Ishikawa (cell line): ENCODE data around the gene KLHL25.

Experiments used
- CEBPB ChIP-seq: IDR thresholded peaks from 2 replicates; pipeline ENCODE4 v1.6.1; 2012
- CREB1 ChIP-seq: IDR thresholded peaks from 2 replicates; pipeline ENCODE4 v1.6.1; 2012; ENCODE audit warnings: low read depth
- EGR1 ChIP-seq: IDR thresholded peaks from 2 replicates; pipeline ENCODE4 v1.6.1; 2012
- EP300 ChIP-seq: IDR thresholded peaks from 2 replicates; pipeline ENCODE4 v1.6.1; 2012; ENCODE audit warnings: borderline replicate concordance
- FOXM1 ChIP-seq: IDR thresholded peaks from 2 replicates; pipeline ENCODE4 v1.6.1; 2012; ENCODE audit warnings: low read depth, borderline replicate concordance
- MAX ChIP-seq: IDR thresholded peaks from 2 replicates; pipeline ENCODE4 v1.6.1; 2012
- NFIC ChIP-seq: IDR thresholded peaks from 2 replicates; pipeline ENCODE4 v1.6.1; 2012
- RAD21 ChIP-seq: IDR thresholded peaks from 2 replicates; pipeline ENCODE4 v1.6.1; 2012; ENCODE audit warnings: low read depth
- REST ChIP-seq: IDR thresholded peaks from 2 replicates; pipeline ENCODE4 v1.6.1; 2012; ENCODE audit warnings: low read depth, mild to moderate bottlenecking
- TAF1 ChIP-seq: IDR thresholded peaks from 2 replicates; pipeline ENCODE4 v1.6.1; 2012; ENCODE audit warnings: low read depth, mild to moderate bottlenecking
- TCF12 ChIP-seq: IDR thresholded peaks from 2 replicates; pipeline ENCODE4 v1.6.1; 2012; ENCODE audit warnings: low read depth
- TEAD4 ChIP-seq: IDR thresholded peaks from 2 replicates; pipeline ENCODE4 v1.6.1; 2012
- YY1 ChIP-seq: IDR thresholded peaks from 2 replicates; pipeline ENCODE4 v1.6.1; 2012; ENCODE audit warnings: low read depth
- ZBTB7A ChIP-seq: IDR thresholded peaks from 2 replicates; pipeline ENCODE4 v1.6.1; 2012; ENCODE audit warnings: low read depth
- TF ChIP-seq, protein P1 (sequence below): IDR thresholded peaks from 2 replicates; pipeline ENCODE4 v1.6.1; 2012

The KLHL25 gene

GRCh38 chr15:85772668-85773067 lies 22.1 kb downstream of the KLHL25 start:
- TF ChIP-seq FOXM1 (no peak), ZBTB7A (no peak), NFIC (no peak), EGR1 (no peak), TCF12 (no peak), REST (no peak), MAX (no peak), RAD21 (no peak), TAF1 (no peak), TEAD4 (no peak), YY1 (no peak)
- TF ChIP-seq, protein P1, sequence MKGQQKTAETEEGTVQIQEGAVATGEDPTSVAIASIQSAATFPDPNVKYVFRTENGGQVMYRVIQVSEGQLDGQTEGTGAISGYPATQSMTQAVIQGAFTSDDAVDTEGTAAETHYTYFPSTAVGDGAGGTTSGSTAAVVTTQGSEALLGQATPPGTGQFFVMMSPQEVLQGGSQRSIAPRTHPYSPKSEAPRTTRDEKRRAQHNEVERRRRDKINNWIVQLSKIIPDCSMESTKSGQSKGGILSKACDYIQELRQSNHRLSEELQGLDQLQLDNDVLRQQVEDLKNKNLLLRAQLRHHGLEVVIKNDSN: no peak

DNA sequence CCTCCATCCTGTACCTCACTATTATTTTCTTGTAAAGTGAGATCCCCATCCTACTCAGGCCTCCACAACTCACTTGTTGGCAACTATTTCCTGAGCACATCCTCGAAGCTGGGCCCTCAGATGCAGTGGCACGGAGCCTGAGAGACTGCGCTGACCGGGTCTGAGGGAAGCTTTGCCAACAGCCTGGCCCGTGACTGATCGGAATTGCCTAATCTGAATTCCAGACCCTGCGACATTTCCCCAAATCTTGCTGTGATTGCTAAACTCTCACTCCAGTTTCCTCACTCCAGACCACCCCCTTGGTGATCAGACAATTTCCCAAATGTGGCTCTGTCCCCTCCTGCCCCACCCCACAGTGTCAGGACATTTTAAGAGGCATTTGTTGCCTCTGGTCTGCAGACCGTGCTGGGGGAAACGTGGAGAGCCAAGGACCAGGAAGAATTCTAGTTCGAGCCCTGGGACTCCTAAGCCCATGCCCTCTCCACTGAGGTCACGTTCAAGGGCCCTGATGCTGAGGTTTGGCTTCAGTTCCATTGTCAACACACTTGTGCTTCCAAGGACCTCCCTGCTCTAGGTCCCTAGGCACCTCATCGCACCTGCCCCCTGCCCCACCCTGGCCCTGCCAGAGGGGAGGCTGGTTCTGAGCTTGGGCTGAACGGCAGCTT lies 22.8 kb downstream of the KLHL25 start:
- TF ChIP-seq YY1 (no peak), EP300 (no peak), ZBTB7A (no peak), RAD21 (no peak), CREB1 (no peak), REST (no peak), NFIC (no peak), EGR1 (no peak), TEAD4 (no peak), TAF1 (no peak), CEBPB (no peak), MAX (no peak), FOXM1 (no peak), TCF12 (no peak)
- TF ChIP-seq, protein P1: no peak

DNA sequence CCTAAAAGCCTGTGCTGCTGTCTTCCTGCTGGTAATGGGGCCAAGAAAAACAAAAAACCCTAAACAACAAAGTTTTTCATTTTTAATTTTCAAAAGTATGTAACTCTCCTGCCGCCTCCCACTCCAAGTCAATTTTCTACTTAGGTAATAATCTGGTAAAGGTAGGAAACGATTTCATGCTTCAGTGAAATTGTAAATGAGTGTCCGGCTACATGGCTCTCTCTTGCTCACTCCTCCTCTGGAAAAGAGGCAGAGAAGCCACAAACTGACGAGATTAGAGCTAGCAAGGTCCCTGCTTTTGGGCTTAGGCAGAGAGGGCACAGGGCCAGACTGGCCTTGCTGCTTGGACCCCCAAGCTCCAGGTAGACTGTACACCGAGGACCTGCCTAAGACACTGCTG lies 23.5 kb downstream of the KLHL25 start:
- TF ChIP-seq, protein P1: no peak
- TF ChIP-seq CREB1: no peak
- TF ChIP-seq NFIC: no peak
- TF ChIP-seq CEBPB: no peak
- no peak for TF ChIP-seq YY1
- TF ChIP-seq EGR1: no peak
- TF ChIP-seq REST: no peak
